ENCODE measurements around the gene DOCK1.

DOCK1 gene

DNA sequence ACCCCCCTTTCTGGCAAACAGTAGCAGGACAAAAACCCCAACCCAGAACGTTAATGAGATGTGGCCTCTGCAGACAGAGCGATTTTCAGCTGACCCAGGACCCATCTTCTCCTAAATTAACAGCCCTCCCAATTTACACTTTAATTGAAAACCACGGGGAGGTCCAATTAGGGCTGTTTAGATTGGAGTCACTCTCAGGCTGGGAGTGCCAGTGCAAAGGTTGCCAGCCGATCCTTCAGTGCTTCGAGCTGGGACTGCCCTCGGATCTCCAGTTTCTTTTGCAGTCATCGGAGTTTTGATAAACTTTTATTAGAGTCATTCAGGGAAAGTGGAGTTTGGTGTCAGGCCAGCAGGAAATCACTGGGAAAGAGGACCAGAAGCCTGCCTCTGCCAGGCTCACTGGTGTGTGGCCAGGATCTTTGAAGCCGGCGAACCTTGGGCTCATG lies 108.0 kb downstream of the DOCK1 start:
- no peak overlapping the region for H2AFZ ChIP-seq (ENCODE audit: low read depth, low read length)
- no peaks in the 10 kb centered on the region for H3K9me3 ChIP-seq (ENCODE audit: control insufficient read depth, low read length)
- H3K4me1 ChIP-seq (ENCODE audit: control insufficient read depth, insufficient read depth, low read depth, low read length): peaks cover 1% of the 10 kb centered on the region
- H3K27me3 ChIP-seq (ENCODE audit: control insufficient read depth in 1 of 2, insufficient read depth in 1 of 2, low read length in 2 of 2): no peaks in the 10 kb centered on the region
- H3K4ac ChIP-seq (ENCODE audit: low read depth in 1 of 2, low read length in 2 of 2): no peak overlapping the region
- H3K4me3 ChIP-seq (ENCODE audit: insufficient read depth in 1 of 2, low read depth in 1 of 2, low read length in 2 of 2): no peak overlapping the region
- H3K79me1 ChIP-seq (replicated peaks; ENCODE audit: low read length, poor library complexity, severe bottlenecking): peaks cover 22% of the 10 kb centered on the region
- H2BK120ac ChIP-seq (ENCODE audit: low read depth, low read length): no peak overlapping the region
- H3K14ac ChIP-seq (ENCODE audit: low read length in 2 of 2): no peak overlapping the region
- H2AK5ac ChIP-seq (ENCODE audit: low read length, severe bottlenecking): no peak overlapping the region
- no peak overlapping the region for H4K91ac ChIP-seq (ENCODE audit: low read length)
- 95% methylated on average over 7 of the region's 9 CpGs for WGBS
- no peak for DNase-seq
- no peak overlapping the region for H3K23ac ChIP-seq (ENCODE audit: low read length in 2 of 2)
- H4K8ac ChIP-seq (ENCODE audit: low read length): no peak overlapping the region
- H2BK5ac ChIP-seq (ENCODE audit: low read depth, low read length, poor library complexity, severe bottlenecking): no peak overlapping the region
- H3K9ac ChIP-seq (ENCODE audit: low read length): no peak overlapping the region
- H3K27ac ChIP-seq (ENCODE audit: low read length, poor library complexity, severe bottlenecking): no peak overlapping the region
- no peak overlapping the region for H2BK15ac ChIP-seq (ENCODE audit: low read depth, poor library complexity, severe bottlenecking)
- H3K18ac ChIP-seq (ENCODE audit: low read depth in 1 of 2, low read length in 2 of 2): no peak overlapping the region
- no peak overlapping the region for H2BK12ac ChIP-seq (ENCODE audit: low read length in 2 of 2)
- peaks cover 58 to 92% of the 10 kb centered on the region in 2 experiments for H3K36me3 ChIP-seq (ENCODE audit: control insufficient read depth in 1 of 2, insufficient read depth in 2 of 2, low read depth in 1 of 2, low read length in 2 of 2)
- H3K4me2 ChIP-seq (ENCODE audit: low read length, poor library complexity, severe bottlenecking): no peak overlapping the region

DNA sequence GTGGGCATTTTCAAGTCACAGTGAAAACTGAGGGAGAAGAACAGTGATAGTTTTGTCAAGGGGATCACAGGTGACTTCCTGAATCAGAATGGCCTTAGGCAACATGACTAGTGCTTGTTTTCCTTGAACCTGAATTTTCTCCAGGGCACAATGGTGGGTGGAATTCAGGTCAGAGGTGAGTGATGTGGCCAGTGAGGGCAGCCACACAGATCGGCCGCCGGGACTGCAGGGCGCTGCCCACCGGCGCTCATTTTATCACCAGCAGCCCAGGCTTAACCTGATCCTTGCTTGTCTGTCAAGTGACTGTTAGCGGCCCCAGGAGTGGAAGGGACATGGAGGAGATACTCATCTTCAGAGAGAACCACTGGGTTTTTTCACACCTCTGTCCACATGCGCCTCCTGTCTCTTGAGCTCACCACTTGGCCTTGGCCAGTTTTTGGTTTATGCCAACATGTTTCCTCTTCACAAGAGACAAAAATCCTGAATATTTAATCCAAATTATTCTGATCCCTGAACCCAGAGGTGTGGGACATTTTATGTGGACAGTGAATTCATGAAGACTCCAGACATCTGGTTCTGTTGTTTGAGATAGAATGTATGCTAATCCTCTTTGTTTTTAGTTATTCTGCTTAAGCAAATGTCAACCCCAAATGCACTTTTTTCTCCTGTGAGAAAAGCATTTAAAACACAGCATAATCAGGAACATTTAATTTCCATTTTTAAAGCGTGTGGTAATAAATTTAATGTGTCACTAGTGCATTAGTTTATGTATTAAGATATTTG lies 108.7 kb downstream of the DOCK1 start:
- Histone ChIP-seq H3K27ac (ENCODE audit: low read length, poor library complexity, severe bottlenecking) (no peak overlapping the region), H4K8ac (ENCODE audit: low read length) (no peak overlapping the region), H2AFZ (ENCODE audit: low read depth, low read length) (no peak overlapping the region), H3K23ac (ENCODE audit: low read length in 2 of 2) (no peak overlapping the region), H3K36me3 (ENCODE audit: control insufficient read depth in 1 of 2, insufficient read depth in 2 of 2, low read depth in 1 of 2, low read length in 2 of 2) (peaks cover 63 to 92% of the 10 kb centered on the region in 2 experiments), H3K79me1 (replicated peaks; ENCODE audit: low read length, poor library complexity, severe bottlenecking) (peaks cover 25% of the 10 kb centered on the region), H3K27me3 (ENCODE audit: control insufficient read depth in 1 of 2, insufficient read depth in 1 of 2, low read length in 2 of 2) (no peaks in the 10 kb centered on the region), H3K4me1 (ENCODE audit: control insufficient read depth, insufficient read depth, low read depth, low read length) (peaks cover 1% of the 10 kb centered on the region), H2BK120ac (ENCODE audit: low read depth, low read length) (no peak overlapping the region), H2BK12ac (ENCODE audit: low read length in 2 of 2) (no peak overlapping the region), H4K91ac (ENCODE audit: low read length) (no peak overlapping the region), H3K9me3 (ENCODE audit: control insufficient read depth, low read length) (no peaks in the 10 kb centered on the region), H3K14ac (ENCODE audit: low read length in 2 of 2) (no peak overlapping the region), H3K4ac (ENCODE audit: low read depth in 1 of 2, low read length in 2 of 2) (no peak overlapping the region), H2BK15ac (ENCODE audit: low read depth, poor library complexity, severe bottlenecking) (no peak overlapping the region), H3K4me2 (ENCODE audit: low read length, poor library complexity, severe bottlenecking) (no peak overlapping the region), H2AK5ac (ENCODE audit: low read length, severe bottlenecking) (no peak overlapping the region), H3K18ac (ENCODE audit: low read depth in 1 of 2, low read length in 2 of 2) (no peak overlapping the region), H3K4me3 (ENCODE audit: insufficient read depth in 1 of 2, low read depth in 1 of 2, low read length in 2 of 2) (no peak overlapping the region), H3K9ac (ENCODE audit: low read length) (no peak overlapping the region), H2BK5ac (ENCODE audit: low read depth, low read length, poor library complexity, severe bottlenecking) (no peak overlapping the region)
- DNase-seq: no peak
- WGBS: 99% methylated on average over 9 of the region's 9 CpGs

DNA sequence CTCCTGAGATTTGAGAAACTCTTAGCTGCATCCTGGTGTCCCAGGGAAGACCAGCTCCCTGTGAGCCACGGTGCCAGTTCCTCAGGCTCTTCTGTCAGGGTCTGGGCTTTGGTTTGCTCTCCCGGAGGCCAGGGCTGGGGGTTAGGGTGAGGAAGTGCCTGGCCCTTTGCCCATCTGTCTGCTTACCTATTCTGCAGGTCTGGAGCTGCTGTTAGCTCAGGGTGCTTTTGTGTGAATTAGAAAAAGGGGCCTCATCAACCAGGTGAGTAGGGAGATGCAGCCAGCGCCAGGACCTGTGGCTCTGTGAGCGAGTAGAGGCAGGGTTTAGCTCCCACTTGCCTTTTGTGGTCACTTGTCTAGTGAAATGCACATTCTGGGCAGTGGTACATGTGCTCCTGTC lies 109.4 kb downstream of the DOCK1 start:
- no peak overlapping the region for H2AFZ ChIP-seq (ENCODE audit: low read depth, low read length)
- no peak overlapping the region for H2BK15ac ChIP-seq (ENCODE audit: low read depth, poor library complexity, severe bottlenecking)
- no peak overlapping the region for H3K4me2 ChIP-seq (ENCODE audit: low read length, poor library complexity, severe bottlenecking)
- H3K36me3 ChIP-seq (ENCODE audit: control insufficient read depth in 1 of 2, insufficient read depth in 2 of 2, low read depth in 1 of 2, low read length in 2 of 2): peaks cover 65 to 93% of the 10 kb centered on the region in 2 experiments
- H3K4me1 ChIP-seq (ENCODE audit: control insufficient read depth, insufficient read depth, low read depth, low read length): peaks cover 1% of the 10 kb centered on the region
- peaks cover 31% of the 10 kb centered on the region for H3K79me1 ChIP-seq (replicated peaks; ENCODE audit: low read length, poor library complexity, severe bottlenecking)
- H4K8ac ChIP-seq (ENCODE audit: low read length): no peak overlapping the region
- 92% methylated on average over 4 of the region's 4 CpGs for WGBS
- H3K27me3 ChIP-seq (ENCODE audit: control insufficient read depth in 1 of 2, insufficient read depth in 1 of 2, low read length in 2 of 2): no peaks in the 10 kb centered on the region
- H2BK12ac ChIP-seq (ENCODE audit: low read length in 2 of 2): no peak overlapping the region
- no peak for DNase-seq
- no peak overlapping the region for H2AK5ac ChIP-seq (ENCODE audit: low read length, severe bottlenecking)
- H4K91ac ChIP-seq (ENCODE audit: low read length): no peak overlapping the region
- H3K18ac ChIP-seq (ENCODE audit: low read depth in 1 of 2, low read length in 2 of 2): no peak overlapping the region
- no peak overlapping the region for H3K4ac ChIP-seq (ENCODE audit: low read depth in 1 of 2, low read length in 2 of 2)
- H3K14ac ChIP-seq (ENCODE audit: low read length in 2 of 2): no peak overlapping the region
- peak overlapping the region in 1 of 2 experiments; percentile 54 for H3K23ac ChIP-seq (ENCODE audit: low read length in 2 of 2)
- H3K27ac ChIP-seq (ENCODE audit: low read length, poor library complexity, severe bottlenecking): no peak overlapping the region
- H2BK120ac ChIP-seq (ENCODE audit: low read depth, low read length): no peak overlapping the region
- no peak overlapping the region for H3K9ac ChIP-seq (ENCODE audit: low read length)
- no peak overlapping the region for H3K4me3 ChIP-seq (ENCODE audit: insufficient read depth in 1 of 2, low read depth in 1 of 2, low read length in 2 of 2)
- H3K9me3 ChIP-seq (ENCODE audit: control insufficient read depth, low read length): no peaks in the 10 kb centered on the region
- H2BK5ac ChIP-seq (ENCODE audit: low read depth, low read length, poor library complexity, severe bottlenecking): no peak overlapping the region

GRCh38 chr10:127015373-127015772 lies 110.1 kb downstream of the DOCK1 start:
- no peak overlapping the region for H4K8ac ChIP-seq (ENCODE audit: low read length)
- no peak overlapping the region for H4K91ac ChIP-seq (ENCODE audit: low read length)
- no peak overlapping the region for H3K23ac ChIP-seq (ENCODE audit: low read length in 2 of 2)
- no peaks in the 10 kb centered on the region for H3K27me3 ChIP-seq (ENCODE audit: control insufficient read depth in 1 of 2, insufficient read depth in 1 of 2, low read length in 2 of 2)
- DNase-seq: no peak
- no peak overlapping the region for H2BK12ac ChIP-seq (ENCODE audit: low read length in 2 of 2)
- peaks cover 1% of the 10 kb centered on the region for H3K4me1 ChIP-seq (ENCODE audit: control insufficient read depth, insufficient read depth, low read depth, low read length)
- H3K4ac ChIP-seq (ENCODE audit: low read depth in 1 of 2, low read length in 2 of 2): no peak overlapping the region
- WGBS: 98% methylated on average over 12 of the region's 12 CpGs
- H3K36me3 ChIP-seq (ENCODE audit: control insufficient read depth in 1 of 2, insufficient read depth in 2 of 2, low read depth in 1 of 2, low read length in 2 of 2): peaks cover 64 to 95% of the 10 kb centered on the region in 2 experiments
- H3K4me2 ChIP-seq (ENCODE audit: low read length, poor library complexity, severe bottlenecking): no peak overlapping the region
- H3K4me3 ChIP-seq (ENCODE audit: insufficient read depth in 1 of 2, low read depth in 1 of 2, low read length in 2 of 2): no peak overlapping the region
- peaks cover 32% of the 10 kb centered on the region for H3K79me1 ChIP-seq (replicated peaks; ENCODE audit: low read length, poor library complexity, severe bottlenecking)
- H2AFZ ChIP-seq (ENCODE audit: low read depth, low read length): no peak overlapping the region
- H3K9ac ChIP-seq (ENCODE audit: low read length): no peak overlapping the region
- H2BK15ac ChIP-seq (ENCODE audit: low read depth, poor library complexity, severe bottlenecking): no peak overlapping the region
- H3K9me3 ChIP-seq (ENCODE audit: control insufficient read depth, low read length): no peaks in the 10 kb centered on the region
- no peak overlapping the region for H2AK5ac ChIP-seq (ENCODE audit: low read length, severe bottlenecking)
- no peak overlapping the region for H3K14ac ChIP-seq (ENCODE audit: low read length in 2 of 2)
- no peak overlapping the region for H2BK5ac ChIP-seq (ENCODE audit: low read depth, low read length, poor library complexity, severe bottlenecking)
- H3K27ac ChIP-seq (ENCODE audit: low read length, poor library complexity, severe bottlenecking): no peak overlapping the region
- no peak overlapping the region for H3K18ac ChIP-seq (ENCODE audit: low read depth in 1 of 2, low read length in 2 of 2)
- H2BK120ac ChIP-seq (ENCODE audit: low read depth, low read length): no peak overlapping the region
